Activated CD8-positive, alpha-beta T cell treated with anti-CD3 and anti-CD28 coated beads for 36 hours (primary cell): ENCODE measurements around the gene DACH1. TPM values are rescaled to one million over a fixed set of nuclear protein-coding genes. Genes with fewer than 3 reads are reported as not detected.

Experiments
- ATAC-seq: fragments of 200-7000 bp; cut with Tn5 transposase; one replicate; pipeline ENCODE4 v1.10.0; 2021; ENCODE audit warnings: mild to moderate bottlenecking, moderate library complexity
- CTCF ChIA-PET: fragments of 350-600 bp; sonication (Branson Sonifier 250); formaldehyde crosslinking; loops from one replicate; lab custom pipeline; 2021; ENCODE audit warnings: antibody characterized with exemption; lab: Charles Lee
- POLR2A ChIA-PET: fragments of 350-600 bp; sonication (Branson Sonifier 250); formaldehyde crosslinking; loops from one replicate; lab custom pipeline; 2021; ENCODE audit warnings: antibody characterized with exemption; lab: Charles Lee
- DNase-seq: peaks from one replicate; pipeline ENCODE4 v3.0.0-alpha.2; 2020
- H3K27ac Mint-ChIP-seq: one replicate; pipeline ENCODE4 v1.8.0; 2021; ENCODE audit warnings: mild to moderate bottlenecking, mixed read lengths
- H3K27me3 Mint-ChIP-seq: one replicate; pipeline ENCODE4 v1.8.0; 2021; ENCODE audit warnings: mixed read lengths
- H3K36me3 Mint-ChIP-seq: one replicate; pipeline ENCODE4 v1.8.0; 2021; ENCODE audit warnings: low read depth, mixed read lengths
- H3K4me1 Mint-ChIP-seq: one replicate; pipeline ENCODE4 v1.8.0; 2021; ENCODE audit warnings: low read depth, mixed read lengths
- H3K4me3 Mint-ChIP-seq: one replicate; pipeline ENCODE4 v1.8.0; 2021; ENCODE audit warnings: mild to moderate bottlenecking, moderate library complexity, mixed read lengths
- H3K9me3 Mint-ChIP-seq: one replicate; pipeline ENCODE4 v1.8.0; 2021; ENCODE audit warnings: mixed read lengths
- intact Hi-C: fragments of 100-400 bp; cut with micrococcal nuclease; formaldehyde crosslinking; loops from one replicate; pipeline ENCODE4 v1.10.0; 2022
- total RNA-seq, 2 experiments: library from RNA; stranded (reverse); gene quantifications; one replicate each; pipeline ENCODE4 v1.2.3, GENCODE V29; 2021
- TF ChIP-seq, protein P1 (sequence below): fragments of 200-600 bp; IDR thresholded peaks from one replicate; pipeline ENCODE4 v1.8.0; 2022; ENCODE audit warnings: antibody characterized with exemption, mild to moderate bottlenecking

DACH1 gene
- total RNA-seq, 2 experiments from 2014 or later = not detected

GRCh38 chr13:71499944-71500514 is 367.0 kb downstream of the DACH1 start:
- H3K4me3 Mint-ChIP-seq = no peak overlapping the region
- ChIA-PET POLR2A (no interaction called here), CTCF (no interaction called here)
- intact Hi-C loops = no loop called here
- DNase-seq (no peak), ATAC-seq (no peak)
- TF ChIP-seq, protein P1, sequence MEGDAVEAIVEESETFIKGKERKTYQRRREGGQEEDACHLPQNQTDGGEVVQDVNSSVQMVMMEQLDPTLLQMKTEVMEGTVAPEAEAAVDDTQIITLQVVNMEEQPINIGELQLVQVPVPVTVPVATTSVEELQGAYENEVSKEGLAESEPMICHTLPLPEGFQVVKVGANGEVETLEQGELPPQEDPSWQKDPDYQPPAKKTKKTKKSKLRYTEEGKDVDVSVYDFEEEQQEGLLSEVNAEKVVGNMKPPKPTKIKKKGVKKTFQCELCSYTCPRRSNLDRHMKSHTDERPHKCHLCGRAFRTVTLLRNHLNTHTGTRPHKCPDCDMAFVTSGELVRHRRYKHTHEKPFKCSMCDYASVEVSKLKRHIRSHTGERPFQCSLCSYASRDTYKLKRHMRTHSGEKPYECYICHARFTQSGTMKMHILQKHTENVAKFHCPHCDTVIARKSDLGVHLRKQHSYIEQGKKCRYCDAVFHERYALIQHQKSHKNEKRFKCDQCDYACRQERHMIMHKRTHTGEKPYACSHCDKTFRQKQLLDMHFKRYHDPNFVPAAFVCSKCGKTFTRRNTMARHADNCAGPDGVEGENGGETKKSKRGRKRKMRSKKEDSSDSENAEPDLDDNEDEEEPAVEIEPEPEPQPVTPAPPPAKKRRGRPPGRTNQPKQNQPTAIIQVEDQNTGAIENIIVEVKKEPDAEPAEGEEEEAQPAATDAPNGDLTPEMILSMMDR = no peak
- no peaks in the 10 kb centered on the region for H3K27me3 Mint-ChIP-seq
- H3K36me3 Mint-ChIP-seq = no peaks in the 10 kb centered on the region
- H3K9me3 Mint-ChIP-seq = peaks cover 3% of the 10 kb centered on the region
- no peaks in the 10 kb centered on the region for H3K4me1 Mint-ChIP-seq
- H3K27ac Mint-ChIP-seq = no peak overlapping the region

DNA sequence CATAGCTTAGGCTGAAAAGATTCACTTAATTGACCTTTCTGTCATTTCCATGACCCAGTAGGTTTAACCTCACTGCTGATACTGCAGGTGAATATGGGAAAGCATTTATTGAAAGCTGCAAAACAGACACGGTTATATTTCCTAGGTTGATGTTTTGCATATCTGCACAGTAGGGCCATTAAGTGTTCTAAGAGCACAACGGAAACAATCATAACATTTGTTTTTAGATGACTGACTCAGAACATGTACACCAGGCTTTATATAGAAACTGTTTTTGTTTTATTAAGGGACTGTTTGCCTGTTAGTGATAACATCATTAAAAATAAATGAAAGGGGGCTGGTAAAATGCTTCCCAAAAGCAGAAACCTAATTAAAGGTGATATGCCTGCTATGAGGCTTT is 367.8 kb downstream of the DACH1 start:
- TF ChIP-seq, protein P1 = no peak
- Mint-ChIP-seq H3K4me1 (no peaks in the 10 kb centered on the region), H3K27ac (no peak overlapping the region), H3K4me3 (no peak overlapping the region), H3K27me3 (no peaks in the 10 kb centered on the region), H3K9me3 (peaks cover 2% of the 10 kb centered on the region), H3K36me3 (no peaks in the 10 kb centered on the region)
- DNase-seq = no peak
- ChIA-PET POLR2A (no interaction called here), CTCF (no interaction called here)
- ATAC-seq = no peak
- intact Hi-C loops = no loop called here

DNA sequence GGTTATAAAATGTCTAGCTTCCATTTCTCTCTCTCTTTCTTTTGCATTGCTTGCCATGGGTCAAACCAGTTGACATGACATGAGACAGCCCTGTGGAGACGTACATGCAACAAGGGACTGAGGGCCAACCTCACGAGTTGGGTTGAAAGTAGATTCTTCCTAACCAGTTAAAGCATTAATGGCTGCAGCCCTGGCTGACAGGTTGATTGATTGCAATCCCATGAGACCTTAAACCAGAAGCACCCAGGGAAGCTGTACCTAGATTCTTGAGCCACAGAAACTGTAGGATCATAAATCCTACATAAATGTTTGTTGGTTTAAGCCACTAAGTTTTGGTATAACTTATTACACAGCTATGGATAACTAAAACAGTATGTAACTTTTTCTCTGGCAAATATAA is 373.8 kb downstream of the DACH1 start:
- TF ChIP-seq, protein P1 = no peak
- DNase-seq (no peak), ATAC-seq (no peak)
- no peak overlapping the region for H3K27ac Mint-ChIP-seq
- H3K9me3 Mint-ChIP-seq = peaks cover 2% of the 10 kb centered on the region
- H3K4me3 Mint-ChIP-seq = no peak overlapping the region
- intact Hi-C loops = no loop called here
- no peaks in the 10 kb centered on the region for H3K36me3 Mint-ChIP-seq
- ChIA-PET POLR2A (no interaction called here), CTCF (no interaction called here)
- no peaks in the 10 kb centered on the region for H3K4me1 Mint-ChIP-seq
- H3K27me3 Mint-ChIP-seq = no peaks in the 10 kb centered on the region

DNA sequence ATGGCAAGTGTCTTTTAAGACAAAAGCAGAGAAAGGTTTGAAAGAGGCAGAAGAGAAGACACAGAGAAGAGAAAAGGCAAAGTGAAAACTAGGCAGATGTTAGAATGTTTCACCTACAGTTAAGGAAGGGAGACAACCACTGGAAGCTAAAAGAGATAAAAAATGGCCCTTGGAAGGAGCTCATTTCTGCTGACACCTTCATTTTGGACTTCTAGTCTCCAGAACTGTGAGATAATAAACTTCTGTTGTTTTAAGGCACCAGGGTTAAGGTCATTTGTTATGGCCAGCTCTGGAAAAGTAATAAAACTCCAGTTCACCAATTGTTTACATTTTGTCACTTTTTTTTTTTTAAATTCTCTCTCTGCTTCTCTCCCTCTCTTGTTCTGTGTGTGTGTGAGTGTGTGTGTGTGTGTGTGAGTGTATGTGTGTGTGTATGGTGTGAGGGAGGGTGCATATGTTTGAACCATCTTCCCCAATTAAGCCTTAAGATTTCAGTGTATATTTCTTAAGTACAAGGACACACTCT is 374.6 kb downstream of the DACH1 start:
- CTCF ChIA-PET = no interaction called here
- Mint-ChIP-seq H3K27ac (no peak overlapping the region), H3K36me3 (no peaks in the 10 kb centered on the region), H3K27me3 (no peaks in the 10 kb centered on the region), H3K9me3 (peaks cover 2% of the 10 kb centered on the region), H3K4me3 (no peak overlapping the region), H3K4me1 (no peaks in the 10 kb centered on the region)
- intact Hi-C loops = no loop called here
- POLR2A ChIA-PET = no interaction called here
- TF ChIP-seq, protein P1 = no peak
- ATAC-seq (no peak), DNase-seq (no peak)

DNA sequence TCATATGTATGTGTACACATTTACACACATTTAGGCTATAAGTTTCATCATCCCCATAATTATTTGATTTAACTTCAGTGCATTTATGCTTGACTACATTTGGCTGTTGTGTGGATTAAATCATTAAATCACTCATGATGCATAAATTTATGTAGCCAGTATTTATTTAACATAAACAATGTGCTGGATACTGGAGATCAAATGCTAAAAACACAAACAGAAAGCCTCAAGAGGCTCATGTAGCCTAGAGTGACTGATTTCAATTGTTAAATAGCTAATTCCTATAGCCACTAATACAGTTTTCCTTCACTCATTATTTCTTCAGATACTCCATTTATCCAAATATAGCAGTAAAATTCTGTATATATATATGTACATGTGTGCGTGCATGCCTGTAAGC is 376.0 kb downstream of the DACH1 start:
- TF ChIP-seq, protein P1 = no peak
- CTCF ChIA-PET = no interaction called here

More for the DNA sequence above, 376.0 kb downstream of the DACH1 start:
- Mint-ChIP-seq H3K36me3 (no peaks in the 10 kb centered on the region), H3K9me3 (no peaks in the 10 kb centered on the region), H3K27me3 (no peaks in the 10 kb centered on the region), H3K27ac (no peak overlapping the region), H3K4me1 (no peaks in the 10 kb centered on the region), H3K4me3 (no peak overlapping the region)
- intact Hi-C loops = no loop called here
- no peak for DNase-seq
- ATAC-seq = no peak
- POLR2A ChIA-PET = no interaction called here
